ENCODE data around the gene IGSF9B. TPM values are rescaled to one million over a fixed set of nuclear protein-coding genes. Genes with fewer than 3 reads are reported as not detected.

The IGSF9B gene
- total and polyA plus RNA-seq, 2 experiments from 2014 or later: 0.30 to 0.65 TPM

DNA sequence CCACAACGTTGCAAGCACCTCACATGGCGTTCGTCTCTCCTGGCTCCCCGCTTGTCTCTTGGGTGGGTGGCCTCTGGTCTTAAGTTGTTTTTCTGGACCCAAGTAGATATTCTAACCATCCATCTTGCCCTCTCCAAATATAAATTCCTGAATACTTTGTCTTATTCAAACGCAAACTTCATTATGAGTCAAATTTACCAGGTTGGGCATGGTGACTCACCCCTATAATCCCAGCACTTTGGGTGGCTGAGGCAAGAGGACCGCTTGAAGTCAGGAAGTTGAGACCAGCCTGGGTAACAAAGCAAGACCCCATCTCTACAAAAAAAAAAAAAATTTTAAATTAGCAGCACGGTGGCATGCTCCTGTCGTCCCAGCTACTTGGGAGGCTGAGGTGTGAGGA, 5.1 kb upstream of the IGSF9B start:
- Histone ChIP-seq H3K9me3 (ENCODE audit: low read depth) (no peaks in the 10 kb centered on the region), H3K27me3 (peaks cover 46% of the 10 kb centered on the region), H3K4me1 (ENCODE audit: insufficient read depth) (no peaks in the 10 kb centered on the region), H4K20me1 (ENCODE audit: insufficient read depth, poor library complexity, severe bottlenecking) (no peaks in the 10 kb centered on the region), H3K27ac (no peak overlapping the region), H3K4me3 (no peak overlapping the region), H3K4me2 (no peak overlapping the region), H2AFZ (no peak overlapping the region), H3K9me2 (replicated peaks; ENCODE audit: insufficient read depth) (no peaks in the 10 kb centered on the region), H3K36me3 (replicated peaks; ENCODE audit: insufficient read depth, low read depth) (no peaks in the 10 kb centered on the region), H3K79me2 (no peaks in the 10 kb centered on the region)
- DNase-seq (ENCODE audit: low spot score): no peak
- WGBS (ENCODE audit: low lambda C conversion rate, missing lambda C conversion rate): 81% methylated on average over 8 of the region's 8 CpGs
- TF ChIP-seq EZH2 (IDR thresholded peaks at IDR 0.05; ENCODE audit: borderline replicate concordance): no peak
- no peak for TF ChIP-seq EZH2phosphoT487 (IDR thresholded peaks at IDR 0.05; ENCODE audit: low read depth, severe bottlenecking, unreplicated experiment)
- TF ChIP-seq, protein P1, sequence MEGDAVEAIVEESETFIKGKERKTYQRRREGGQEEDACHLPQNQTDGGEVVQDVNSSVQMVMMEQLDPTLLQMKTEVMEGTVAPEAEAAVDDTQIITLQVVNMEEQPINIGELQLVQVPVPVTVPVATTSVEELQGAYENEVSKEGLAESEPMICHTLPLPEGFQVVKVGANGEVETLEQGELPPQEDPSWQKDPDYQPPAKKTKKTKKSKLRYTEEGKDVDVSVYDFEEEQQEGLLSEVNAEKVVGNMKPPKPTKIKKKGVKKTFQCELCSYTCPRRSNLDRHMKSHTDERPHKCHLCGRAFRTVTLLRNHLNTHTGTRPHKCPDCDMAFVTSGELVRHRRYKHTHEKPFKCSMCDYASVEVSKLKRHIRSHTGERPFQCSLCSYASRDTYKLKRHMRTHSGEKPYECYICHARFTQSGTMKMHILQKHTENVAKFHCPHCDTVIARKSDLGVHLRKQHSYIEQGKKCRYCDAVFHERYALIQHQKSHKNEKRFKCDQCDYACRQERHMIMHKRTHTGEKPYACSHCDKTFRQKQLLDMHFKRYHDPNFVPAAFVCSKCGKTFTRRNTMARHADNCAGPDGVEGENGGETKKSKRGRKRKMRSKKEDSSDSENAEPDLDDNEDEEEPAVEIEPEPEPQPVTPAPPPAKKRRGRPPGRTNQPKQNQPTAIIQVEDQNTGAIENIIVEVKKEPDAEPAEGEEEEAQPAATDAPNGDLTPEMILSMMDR (IDR thresholded peaks at IDR 0.05; ENCODE audit: poor library complexity): no peak

DNA sequence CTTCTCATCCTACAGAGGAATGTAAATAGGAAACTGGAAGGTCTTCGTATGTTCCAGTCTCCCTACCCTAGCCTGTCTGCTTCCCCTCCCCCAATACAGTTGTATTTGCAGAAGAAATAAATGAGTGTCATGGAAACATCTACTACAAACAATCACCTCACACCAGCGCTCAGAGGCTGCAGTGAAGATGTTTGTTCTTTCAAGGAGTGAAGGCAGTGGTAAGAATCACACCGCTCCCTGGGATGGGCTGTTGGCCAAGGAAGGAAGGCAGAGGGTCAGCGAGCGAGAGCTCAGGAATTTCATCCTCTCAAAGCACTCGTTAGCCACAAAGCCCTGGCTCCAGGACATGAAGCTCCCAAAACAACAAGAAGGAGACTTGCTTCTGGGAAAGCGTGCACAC, 1.1 kb upstream of the IGSF9B start:
- TF ChIP-seq, protein P1 (IDR thresholded peaks at IDR 0.05; ENCODE audit: poor library complexity): no peak
- no peak for TF ChIP-seq EZH2 (IDR thresholded peaks at IDR 0.05; ENCODE audit: borderline replicate concordance)
- peak overlapping the region; percentile 91 for H3K4me2 ChIP-seq
- H3K27ac ChIP-seq: no peak overlapping the region
- H3K4me1 ChIP-seq (ENCODE audit: insufficient read depth): peaks cover 3% of the 10 kb centered on the region
- H3K36me3 ChIP-seq (replicated peaks; ENCODE audit: insufficient read depth, low read depth): no peaks in the 10 kb centered on the region
- DNase-seq (ENCODE audit: low spot score): no peak
- H3K9me2 ChIP-seq (replicated peaks; ENCODE audit: insufficient read depth): no peaks in the 10 kb centered on the region
- no peak overlapping the region for H3K4me3 ChIP-seq
- no peaks in the 10 kb centered on the region for H4K20me1 ChIP-seq (ENCODE audit: insufficient read depth, poor library complexity, severe bottlenecking)
- peaks cover 75% of the 10 kb centered on the region for H3K27me3 ChIP-seq
- no peaks in the 10 kb centered on the region for H3K79me2 ChIP-seq
- H3K9me3 ChIP-seq (ENCODE audit: low read depth): no peaks in the 10 kb centered on the region
- H2AFZ ChIP-seq: no peak overlapping the region
- 65% methylated on average over 7 of the region's 7 CpGs for WGBS (ENCODE audit: low lambda C conversion rate, missing lambda C conversion rate)

DNA sequence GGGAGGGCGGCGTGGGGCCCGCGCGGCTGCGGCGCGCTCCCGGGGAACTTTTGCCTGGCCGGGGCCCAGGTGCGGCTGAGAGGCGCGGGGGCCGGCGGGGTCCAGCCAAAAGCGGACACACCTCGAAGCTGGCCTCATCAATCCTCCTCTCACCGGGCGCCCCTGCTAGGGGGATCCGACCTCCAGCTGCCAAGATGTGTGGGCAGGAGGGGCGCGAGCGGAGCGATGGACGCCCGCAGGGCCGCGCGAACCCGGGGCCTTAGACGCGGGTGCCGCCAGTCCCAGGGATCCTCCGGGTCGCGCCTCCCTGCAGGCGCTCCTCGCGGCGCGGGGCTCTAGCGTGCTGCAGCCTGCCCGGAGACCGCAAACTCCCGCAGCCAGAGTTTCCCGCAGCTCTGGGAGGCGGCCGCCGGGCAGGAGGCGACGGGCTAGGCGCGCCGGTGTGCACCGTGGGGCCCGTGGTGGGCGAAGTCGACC, 785 bp downstream of the IGSF9B start:
- H3K4me3 ChIP-seq: peak overlapping the region; percentile 42
- no peaks in the 10 kb centered on the region for H3K36me3 ChIP-seq (replicated peaks; ENCODE audit: insufficient read depth, low read depth)
- H4K20me1 ChIP-seq (ENCODE audit: insufficient read depth, poor library complexity, severe bottlenecking): no peaks in the 10 kb centered on the region
- peak overlapping the region; percentile 91 for H3K4me2 ChIP-seq
- H3K9me3 ChIP-seq (ENCODE audit: low read depth): no peaks in the 10 kb centered on the region
- 2% methylated on average over 53 of the region's 58 CpGs for WGBS (ENCODE audit: low lambda C conversion rate, missing lambda C conversion rate)
- peaks cover 84% of the 10 kb centered on the region for H3K27me3 ChIP-seq
- H3K79me2 ChIP-seq: no peaks in the 10 kb centered on the region
- no peak overlapping the region for H3K27ac ChIP-seq
- peaks cover 3% of the 10 kb centered on the region for H3K4me1 ChIP-seq (ENCODE audit: insufficient read depth)
- TF ChIP-seq EZH2phosphoT487 (IDR thresholded peaks at IDR 0.05; ENCODE audit: low read depth, severe bottlenecking, unreplicated experiment) (no peak), EZH2 (IDR thresholded peaks at IDR 0.05; ENCODE audit: borderline replicate concordance) (peak; percentile 45)
- TF ChIP-seq, protein P1 (IDR thresholded peaks at IDR 0.05; ENCODE audit: poor library complexity): no peak
- H2AFZ ChIP-seq: peak overlapping the region; percentile 31
- H3K9me2 ChIP-seq (replicated peaks; ENCODE audit: insufficient read depth): no peaks in the 10 kb centered on the region
- no peak for DNase-seq (ENCODE audit: low spot score)
